SK-N-SH (cell line): ENCODE results near the gene MACROD2. TPM values are rescaled to one million over a fixed set of nuclear protein-coding genes. Genes with fewer than 3 reads are reported as not detected.

ENCODE experiments used
- CTCF ChIA-PET: fragments of 300-600, 350-600 bp; formaldehyde crosslinking; extraction: SDS; loops from one replicate; lab custom pipeline; 2021; lab: Yijun Ruan, JAX
- POLR2A ChIA-PET: fragments of 350-600 bp; sonication (Branson Sonifier 250); formaldehyde crosslinking; extraction: SDS; loops from one replicate; lab custom pipeline; 2020; ENCODE audit warnings: antibody characterized with exemption, inconsistent platforms; lab: Yijun Ruan, JAX
- DNase-seq: peaks from one replicate; pipeline ENCODE4 v3.0.0; 2012
- H2AFZ ChIP-seq: fragments of 200-600 bp; sonication (generic); 2 replicates; pipeline ENCODE4 v1.8.1; 2016; ENCODE audit warnings: antibody characterized with exemption, mild to moderate bottlenecking, low read depth
- H3F3A ChIP-seq: fragments of 200-600 bp; sonication (generic); replicated peaks from 2 replicates; pipeline ENCODE3; 2016; ENCODE audit warnings: antibody characterized with exemption, mild to moderate bottlenecking; ENCODE audit not compliant: insufficient read depth
- H3K27ac ChIP-seq, 2 experiments: fragments of 200-500 bp in 1 of 2; fragments of 200-600 bp in 1 of 2; sonication (Bioruptor generic) in 1 of 2; sonication (generic), shearing (Covaris generic) in 1 of 2; 2 replicates each; pipeline versions ENCODE4 v1.5.1 to v1.6.1; 2014 to 2016; ENCODE audit warnings: low read depth in 2 of 2, inconsistent platforms in 1 of 2, low read length in 1 of 2, mild to moderate bottlenecking in 1 of 2, mixed read lengths in 1 of 2
- H3K27me3 ChIP-seq: fragments of 200-600 bp; sonication (generic), shearing (Covaris generic); 2 replicates; pipeline ENCODE4 v1.6.1; 2016; ENCODE audit warnings: mixed run types; ENCODE audit not compliant: insufficient read depth
- H3K36me3 ChIP-seq, 2 experiments: fragments of 200-500 bp in 1 of 2; fragments of 200-600 bp in 1 of 2; sonication (Bioruptor generic) in 1 of 2; sonication (generic) in 1 of 2; replicated peaks in 1 of 2; 2 replicates each; pipeline versions ENCODE3 to v1.5.1; 2014 to 2016; ENCODE audit warnings: low read length in 1 of 2, mild to moderate bottlenecking in 1 of 2; ENCODE audit not compliant: insufficient read depth in 2 of 2, control insufficient read depth in 1 of 2
- H3K4me1 ChIP-seq, 2 experiments: fragments of 200-500 bp in 1 of 2; fragments of 200-600 bp in 1 of 2; sonication (Bioruptor generic) in 1 of 2; sonication (generic), shearing (Covaris generic) in 1 of 2; 2 replicates each; pipeline versions ENCODE4 v1.5.1 to v1.6.1; 2014 to 2016; ENCODE audit warnings: low read depth in 1 of 2, low read length in 1 of 2, mixed run types in 1 of 2; ENCODE audit not compliant: insufficient read depth in 2 of 2, control insufficient read depth in 1 of 2
- H3K4me2 ChIP-seq: fragments of 200-600 bp; sonication (generic), shearing (Covaris generic); 2 replicates; pipeline ENCODE4 v1.6.1; 2017; ENCODE audit warnings: mixed run types
- H3K4me3 ChIP-seq, 2 experiments: fragments of 200-500 bp in 1 of 2; fragments of 200-600 bp in 1 of 2; sonication (Bioruptor generic) in 1 of 2; sonication (generic), shearing (Covaris generic) in 1 of 2; 2 replicates each; pipeline versions ENCODE4 v1.5.1 to v1.8.1; 2014 to 2016; ENCODE audit warnings: low read depth in 2 of 2, inconsistent platforms in 1 of 2, low read length in 1 of 2, mild to moderate bottlenecking in 1 of 2, mixed read lengths in 1 of 2, moderate library complexity in 1 of 2
- H3K79me2 ChIP-seq: fragments of 200-600 bp; sonication (generic); 2 replicates; pipeline ENCODE4 v1.8.1; 2017; ENCODE audit warnings: mild to moderate bottlenecking; ENCODE audit not compliant: insufficient read depth
- H3K9ac ChIP-seq: fragments of 200-600 bp; sonication (generic); 2 replicates; pipeline ENCODE4 v1.6.1; 2017; ENCODE audit warnings: mixed run types
- H3K9me2 ChIP-seq: fragments of 200-600 bp; sonication (generic); 2 replicates; pipeline ENCODE4 v1.6.1; 2017; ENCODE audit warnings: mixed run types
- H3K9me3 ChIP-seq: fragments of 200-600 bp; sonication (generic); 2 replicates; pipeline ENCODE4 v1.6.1; 2017; ENCODE audit warnings: mixed run types, mild to moderate bottlenecking, moderate library complexity
- H4K20me1 ChIP-seq: fragments of 200-600 bp; sonication (generic); 2 replicates; pipeline ENCODE4 v1.6.1; 2017; ENCODE audit warnings: mild to moderate bottlenecking, mixed run types; ENCODE audit not compliant: insufficient read depth
- ELF1 ChIP-seq: IDR thresholded peaks from 2 replicates; pipeline ENCODE4 v1.4.0; 2012
- EP300 ChIP-seq, 2 experiments: IDR thresholded peaks; 2 replicates each; pipeline versions ENCODE4 v1.4.0 to v1.6.1; 2012; ENCODE audit warnings: borderline replicate concordance in 1 of 2, low read depth in 1 of 2, low read length in 1 of 2
- EZH2phosphoT487 ChIP-seq: fragments of 200-600 bp; sonication (generic); IDR thresholded peaks from 2 replicates; pipeline ENCODE4 v1.6.1; 2017; ENCODE audit warnings: low read depth, mixed run types, mild to moderate bottlenecking, antibody characterized with exemption, moderate library complexity, borderline replicate concordance
- FOSL2 ChIP-seq: IDR thresholded peaks from 2 replicates; pipeline ENCODE4 v1.4.0; 2012; ENCODE audit warnings: low read depth, mild to moderate bottlenecking, moderate library complexity, borderline replicate concordance
- FOXM1 ChIP-seq: IDR thresholded peaks from 2 replicates; pipeline ENCODE4 v1.4.0; 2012; ENCODE audit warnings: low read depth, mild to moderate bottlenecking
- MAX ChIP-seq: IDR thresholded peaks from 2 replicates; pipeline ENCODE4 v1.4.0; 2012; ENCODE audit warnings: low read depth
- MXI1 ChIP-seq: IDR thresholded peaks from 2 replicates; pipeline ENCODE4 v1.6.1; 2012; ENCODE audit warnings: mild to moderate bottlenecking, low read depth, low read length, improper control_type of control experiment
- RAD21 ChIP-seq: IDR thresholded peaks from 2 replicates; pipeline ENCODE4 v1.6.1; 2012; ENCODE audit warnings: mild to moderate bottlenecking, low read length
- RCOR1 ChIP-seq: fragments of 150-350 bp; IDR thresholded peaks from 2 replicates; pipeline ENCODE4 v1.6.1; 2017; ENCODE audit warnings: antibody characterized with exemption, low read length
- RXRA ChIP-seq: IDR thresholded peaks from 2 replicates; pipeline ENCODE4 v1.4.0; 2012; ENCODE audit warnings: low read depth, mild to moderate bottlenecking, borderline replicate concordance
- TCF12 ChIP-seq: IDR thresholded peaks from 2 replicates; pipeline ENCODE4 v1.4.0; 2012
- YY1 ChIP-seq: IDR thresholded peaks from 2 replicates; pipeline ENCODE4 v1.4.0; 2012; ENCODE audit warnings: low read depth, mild to moderate bottlenecking
- ZBTB33 ChIP-seq: IDR thresholded peaks from 2 replicates; pipeline ENCODE4 v1.4.0; 2012; ENCODE audit warnings: low read depth, borderline replicate concordance
- WGBS: methylation state at CpG from one replicate; pipeline ENCODE4 v1.1.6; 2017; ENCODE audit warnings: low lambda C conversion rate; 5-methylcytosine and 5-hydroxymethylcytosine counted together
- polyA plus RNA-seq, 3 experiments: library from polyadenylated mRNA; depleted of rRNA; stranded (reverse); fragments of >200 nt; gene quantifications; 2 replicates each; pipeline ENCODE4 v1.2.3, GENCODE V29; 2012
- TF ChIP-seq, protein P1 (sequence below): fragments of 200-600 bp; sonication (generic); IDR thresholded peaks from 2 replicates; pipeline ENCODE4 v1.6.1; 2017; ENCODE audit warnings: antibody characterized with exemption, mild to moderate bottlenecking, moderate library complexity
- TF ChIP-seq, protein P2 (sequence below): fragments of 150-350 bp; IDR thresholded peaks from 2 replicates; pipeline ENCODE4 v1.6.1; 2017; ENCODE audit warnings: antibody characterized with exemption, low read length, low read depth, borderline replicate concordance

The MACROD2 gene
- polyA plus RNA-seq, 1 of the 3 experiments (the other 2 are of a cell fraction): 0.33 TPM

DNA sequence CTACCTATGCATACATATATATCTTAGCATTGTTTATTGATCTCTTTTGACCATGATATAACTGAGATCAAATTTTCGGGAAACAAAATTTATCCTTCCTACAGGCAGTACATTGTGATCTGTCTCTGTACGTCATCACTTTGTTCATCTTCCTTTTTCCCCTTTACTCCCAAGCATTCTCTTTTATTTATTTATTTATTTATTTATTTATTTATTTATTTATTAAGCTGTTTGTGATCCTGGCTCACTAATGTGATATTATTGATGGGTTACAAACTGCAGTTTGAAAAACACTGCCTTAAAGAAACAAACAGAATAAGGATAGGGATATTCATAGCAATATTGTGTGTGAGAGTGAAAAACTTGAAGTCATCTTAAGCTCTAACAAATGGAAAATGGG, 51.2 kb downstream of the MACROD2 start:
- H3K4me3 ChIP-seq: no peak overlapping the region
- no peaks in the 10 kb centered on the region for H3K9me2 ChIP-seq
- H3K27me3 ChIP-seq: no peaks in the 10 kb centered on the region
- no peaks in the 10 kb centered on the region for H3K79me2 ChIP-seq
- H3K4me2 ChIP-seq: no peak overlapping the region
- no peaks in the 10 kb centered on the region for H3K9me3 ChIP-seq
- H3K9ac ChIP-seq: no peak overlapping the region
- TF ChIP-seq YY1 (no peak), MAX (no peak), RAD21 (no peak), EZH2phosphoT487 (no peak), TCF12 (no peak), ELF1 (no peak), FOXM1 (no peak), MXI1 (no peak), FOSL2 (no peak), RCOR1 (no peak), RXRA (no peak), ZBTB33 (no peak), EP300 (IDR thresholded peaks at IDR 0.05; ENCODE audit: borderline replicate concordance in 1 of 2, low read depth in 1 of 2, low read length in 1 of 2) (no peak)
- TF ChIP-seq, protein P1, sequence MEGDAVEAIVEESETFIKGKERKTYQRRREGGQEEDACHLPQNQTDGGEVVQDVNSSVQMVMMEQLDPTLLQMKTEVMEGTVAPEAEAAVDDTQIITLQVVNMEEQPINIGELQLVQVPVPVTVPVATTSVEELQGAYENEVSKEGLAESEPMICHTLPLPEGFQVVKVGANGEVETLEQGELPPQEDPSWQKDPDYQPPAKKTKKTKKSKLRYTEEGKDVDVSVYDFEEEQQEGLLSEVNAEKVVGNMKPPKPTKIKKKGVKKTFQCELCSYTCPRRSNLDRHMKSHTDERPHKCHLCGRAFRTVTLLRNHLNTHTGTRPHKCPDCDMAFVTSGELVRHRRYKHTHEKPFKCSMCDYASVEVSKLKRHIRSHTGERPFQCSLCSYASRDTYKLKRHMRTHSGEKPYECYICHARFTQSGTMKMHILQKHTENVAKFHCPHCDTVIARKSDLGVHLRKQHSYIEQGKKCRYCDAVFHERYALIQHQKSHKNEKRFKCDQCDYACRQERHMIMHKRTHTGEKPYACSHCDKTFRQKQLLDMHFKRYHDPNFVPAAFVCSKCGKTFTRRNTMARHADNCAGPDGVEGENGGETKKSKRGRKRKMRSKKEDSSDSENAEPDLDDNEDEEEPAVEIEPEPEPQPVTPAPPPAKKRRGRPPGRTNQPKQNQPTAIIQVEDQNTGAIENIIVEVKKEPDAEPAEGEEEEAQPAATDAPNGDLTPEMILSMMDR: no peak
- TF ChIP-seq, protein P2, sequence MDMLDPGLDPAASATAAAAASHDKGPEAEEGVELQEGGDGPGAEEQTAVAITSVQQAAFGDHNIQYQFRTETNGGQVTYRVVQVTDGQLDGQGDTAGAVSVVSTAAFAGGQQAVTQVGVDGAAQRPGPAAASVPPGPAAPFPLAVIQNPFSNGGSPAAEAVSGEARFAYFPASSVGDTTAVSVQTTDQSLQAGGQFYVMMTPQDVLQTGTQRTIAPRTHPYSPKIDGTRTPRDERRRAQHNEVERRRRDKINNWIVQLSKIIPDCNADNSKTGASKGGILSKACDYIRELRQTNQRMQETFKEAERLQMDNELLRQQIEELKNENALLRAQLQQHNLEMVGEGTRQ: no peak
- no peaks in the 10 kb centered on the region for H4K20me1 ChIP-seq
- no peaks in the 10 kb centered on the region for H3K4me1 ChIP-seq
- no peak overlapping the region for H2AFZ ChIP-seq
- H3K27ac ChIP-seq: no peak overlapping the region
- H3K36me3 ChIP-seq: no peaks in the 10 kb centered on the region
- ChIA-PET POLR2A (no interaction called here), CTCF (interaction anchor here (1.2 to 1.7 kb wide), 2 partner anchors 8 to 148 kb away, joined by 3 to 9 read pairs; no protein-coding TSS in a partner anchor)
- WGBS: 89% methylated on average over 2 of the region's 2 CpGs
- no peaks in the 10 kb centered on the region for H3F3A ChIP-seq
- no peak for DNase-seq
